Mononuclear cell (primary cell): ENCODE results near the gene NIPSNAP3A. TPM values are rescaled to one million over a fixed set of nuclear protein-coding genes. Genes with fewer than 3 reads are reported as not detected.

Experiments used
- H3K27me3 ChIP-seq: 2 replicates; pipeline ENCODE4 v1.6.0; 2011; ENCODE audit warnings: low read length, control low read depth; ENCODE audit not compliant: insufficient read depth
- H3K4me1 ChIP-seq: 2 replicates; pipeline ENCODE4 v1.5.1; 2011; ENCODE audit warnings: mild to moderate bottlenecking, low read length, control low read depth; ENCODE audit not compliant: insufficient read depth
- H3K4me3 ChIP-seq: 2 replicates; pipeline ENCODE4 v1.5.1; 2011; ENCODE audit warnings: mild to moderate bottlenecking, low read length, moderate library complexity
- H3K9me3 ChIP-seq: 2 replicates; pipeline ENCODE4 v1.5.1; 2011; ENCODE audit warnings: low read depth, mild to moderate bottlenecking, control low read depth, low read length
- total RNA-seq: library from RNA; depleted of rRNA; stranded (reverse); fragments of >200 nt; gene quantifications from one replicate; pipeline ENCODE4 v1.2.3, GENCODE V29; 2012

The NIPSNAP3A gene
- total RNA-seq, 1 donor = 21.6 TPM

GRCh38 chr9:104783588-104783987 is 36.1 kb downstream of the NIPSNAP3A start:
- Histone ChIP-seq H3K4me1 (peaks cover 7% of the 10 kb centered on the region), H3K27me3 (no peaks in the 10 kb centered on the region), H3K4me3 (no peak overlapping the region), H3K9me3 (no peaks in the 10 kb centered on the region)

GRCh38 chr9:104784098-104784497 is 36.6 kb downstream of the NIPSNAP3A start:
- H3K4me1 ChIP-seq = peaks cover 7% of the 10 kb centered on the region
- H3K27me3 ChIP-seq = no peaks in the 10 kb centered on the region
- H3K9me3 ChIP-seq = no peaks in the 10 kb centered on the region
- H3K4me3 ChIP-seq = no peak overlapping the region

GRCh38 chr9:104786293-104786692 is 38.8 kb downstream of the NIPSNAP3A start:
- Histone ChIP-seq H3K27me3 (no peaks in the 10 kb centered on the region), H3K4me3 (no peak overlapping the region), H3K4me1 (no peaks in the 10 kb centered on the region), H3K9me3 (no peaks in the 10 kb centered on the region)

- H3K4me1 ChIP-seq = no peaks in the 10 kb centered on the region
- H3K27me3 ChIP-seq = no peaks in the 10 kb centered on the region
- no peak overlapping the region for H3K4me3 ChIP-seq
- no peaks in the 10 kb centered on the region for H3K9me3 ChIP-seq
Observed at GRCh38 chr9:104787306-104788015, 40.0 kb downstream of the NIPSNAP3A start.

- Histone ChIP-seq H3K9me3 (no peaks in the 10 kb centered on the region), H3K4me3 (no peak overlapping the region), H3K27me3 (no peaks in the 10 kb centered on the region), H3K4me1 (no peaks in the 10 kb centered on the region)
Observed at GRCh38 chr9:104788251-104788650, 40.8 kb downstream of the NIPSNAP3A start.

GRCh38 chr9:104794070-104794469 is 46.6 kb downstream of the NIPSNAP3A start:
- no peaks in the 10 kb centered on the region for H3K27me3 ChIP-seq
- H3K4me1 ChIP-seq = peaks cover 18% of the 10 kb centered on the region
- no peaks in the 10 kb centered on the region for H3K9me3 ChIP-seq
- H3K4me3 ChIP-seq = no peak overlapping the region

GRCh38 chr9:104795082-104795481 is 47.6 kb downstream of the NIPSNAP3A start:
- Histone ChIP-seq H3K9me3 (no peaks in the 10 kb centered on the region), H3K4me1 (peaks cover 18% of the 10 kb centered on the region), H3K27me3 (no peaks in the 10 kb centered on the region), H3K4me3 (no peak overlapping the region)

GRCh38 chr9:104795857-104796256 is 48.4 kb downstream of the NIPSNAP3A start:
- Histone ChIP-seq H3K4me1 (peaks cover 18% of the 10 kb centered on the region), H3K4me3 (no peak overlapping the region), H3K27me3 (no peaks in the 10 kb centered on the region), H3K9me3 (no peaks in the 10 kb centered on the region)

- Histone ChIP-seq H3K27me3 (no peaks in the 10 kb centered on the region), H3K9me3 (no peaks in the 10 kb centered on the region), H3K4me1 (peaks cover 18% of the 10 kb centered on the region), H3K4me3 (no peak overlapping the region)
Observed at GRCh38 chr9:104798209-104798995, 50.9 kb downstream of the NIPSNAP3A start.

- Histone ChIP-seq H3K27me3 (no peaks in the 10 kb centered on the region), H3K4me1 (peaks cover 8% of the 10 kb centered on the region), H3K9me3 (no peaks in the 10 kb centered on the region), H3K4me3 (no peak overlapping the region)
Observed at GRCh38 chr9:104800068-104800785, 52.7 kb downstream of the NIPSNAP3A start.

GRCh38 chr9:104802110-104802509 is 54.6 kb downstream of the NIPSNAP3A start:
- Histone ChIP-seq H3K4me3 (no peak overlapping the region), H3K9me3 (no peaks in the 10 kb centered on the region), H3K4me1 (no peaks in the 10 kb centered on the region), H3K27me3 (no peaks in the 10 kb centered on the region)

- no peaks in the 10 kb centered on the region for H3K27me3 ChIP-seq
- H3K9me3 ChIP-seq = no peaks in the 10 kb centered on the region
- no peaks in the 10 kb centered on the region for H3K4me1 ChIP-seq
- H3K4me3 ChIP-seq = no peak overlapping the region
Observed at GRCh38 chr9:104802906-104803305, 55.4 kb downstream of the NIPSNAP3A start.

GRCh38 chr9:104805441-104805840 is 58.0 kb downstream of the NIPSNAP3A start:
- Histone ChIP-seq H3K4me1 (no peaks in the 10 kb centered on the region), H3K9me3 (no peaks in the 10 kb centered on the region), H3K4me3 (no peak overlapping the region), H3K27me3 (no peaks in the 10 kb centered on the region)

GRCh38 chr9:104808035-104808614 is 60.6 kb downstream of the NIPSNAP3A start:
- Histone ChIP-seq H3K27me3 (no peaks in the 10 kb centered on the region), H3K4me1 (no peaks in the 10 kb centered on the region), H3K4me3 (no peak overlapping the region), H3K9me3 (no peaks in the 10 kb centered on the region)
